Measurements from ENCODE around the gene KCNQ5.

KCNQ5 gene

GRCh38 chr6:72659754-72660153 lies 37.9 kb downstream of the KCNQ5 start:
- no peaks in the 10 kb centered on the region for H3K36me3 ChIP-seq (ENCODE audit: insufficient read depth, low read depth, low read length)
- no peaks in the 10 kb centered on the region for H3K4me1 ChIP-seq (ENCODE audit: insufficient read depth, low read length)
- no peaks in the 10 kb centered on the region for H3K27me3 ChIP-seq (ENCODE audit: insufficient read depth, low read length)
- no peak overlapping the region for H3K27ac ChIP-seq (ENCODE audit: low read length)
- no peak overlapping the region for H3K4me3 ChIP-seq (ENCODE audit: low read length)
- H3K9ac ChIP-seq (ENCODE audit: low read depth, low read length): no peak overlapping the region
- H3K9me3 ChIP-seq (ENCODE audit: insufficient read depth, low read depth, low read length): no peaks in the 10 kb centered on the region

GRCh38 chr6:72661411-72661810 lies 39.5 kb downstream of the KCNQ5 start:
- H3K9me3 ChIP-seq (ENCODE audit: insufficient read depth, low read depth, low read length): no peaks in the 10 kb centered on the region
- no peaks in the 10 kb centered on the region for H3K36me3 ChIP-seq (ENCODE audit: insufficient read depth, low read depth, low read length)
- no peaks in the 10 kb centered on the region for H3K4me1 ChIP-seq (ENCODE audit: insufficient read depth, low read length)
- no peak overlapping the region for H3K27ac ChIP-seq (ENCODE audit: low read length)
- no peaks in the 10 kb centered on the region for H3K27me3 ChIP-seq (ENCODE audit: insufficient read depth, low read length)
- H3K9ac ChIP-seq (ENCODE audit: low read depth, low read length): no peak overlapping the region
- no peak overlapping the region for H3K4me3 ChIP-seq (ENCODE audit: low read length)

GRCh38 chr6:72665599-72665998 lies 43.7 kb downstream of the KCNQ5 start:
- no peaks in the 10 kb centered on the region for H3K9me3 ChIP-seq (ENCODE audit: insufficient read depth, low read depth, low read length)
- H3K4me3 ChIP-seq (ENCODE audit: low read length): no peak overlapping the region
- H3K27me3 ChIP-seq (ENCODE audit: insufficient read depth, low read length): no peaks in the 10 kb centered on the region
- no peaks in the 10 kb centered on the region for H3K4me1 ChIP-seq (ENCODE audit: insufficient read depth, low read length)
- no peaks in the 10 kb centered on the region for H3K36me3 ChIP-seq (ENCODE audit: insufficient read depth, low read depth, low read length)
- no peak overlapping the region for H3K9ac ChIP-seq (ENCODE audit: low read depth, low read length)
- no peak overlapping the region for H3K27ac ChIP-seq (ENCODE audit: low read length)

- Histone ChIP-seq H3K36me3 (ENCODE audit: insufficient read depth, low read depth, low read length) (no peaks in the 10 kb centered on the region), H3K4me3 (ENCODE audit: low read length) (no peak overlapping the region), H3K27ac (ENCODE audit: low read length) (no peak overlapping the region), H3K27me3 (ENCODE audit: insufficient read depth, low read length) (no peaks in the 10 kb centered on the region), H3K4me1 (ENCODE audit: insufficient read depth, low read length) (no peaks in the 10 kb centered on the region), H3K9ac (ENCODE audit: low read depth, low read length) (no peak overlapping the region), H3K9me3 (ENCODE audit: insufficient read depth, low read depth, low read length) (no peaks in the 10 kb centered on the region)
Measured at GRCh38 chr6:72669324-72669723, 47.5 kb downstream of the KCNQ5 start.

- Histone ChIP-seq H3K27ac (ENCODE audit: low read length) (no peak overlapping the region), H3K9ac (ENCODE audit: low read depth, low read length) (no peak overlapping the region), H3K36me3 (ENCODE audit: insufficient read depth, low read depth, low read length) (no peaks in the 10 kb centered on the region), H3K4me3 (ENCODE audit: low read length) (no peak overlapping the region), H3K4me1 (ENCODE audit: insufficient read depth, low read length) (no peaks in the 10 kb centered on the region), H3K9me3 (ENCODE audit: insufficient read depth, low read depth, low read length) (no peaks in the 10 kb centered on the region), H3K27me3 (ENCODE audit: insufficient read depth, low read length) (no peaks in the 10 kb centered on the region)
Measured at GRCh38 chr6:72672906-72673305, 51.0 kb downstream of the KCNQ5 start.

- no peaks in the 10 kb centered on the region for H3K36me3 ChIP-seq (ENCODE audit: insufficient read depth, low read depth, low read length)
- H3K9ac ChIP-seq (ENCODE audit: low read depth, low read length): no peak overlapping the region
- no peaks in the 10 kb centered on the region for H3K9me3 ChIP-seq (ENCODE audit: insufficient read depth, low read depth, low read length)
- no peak overlapping the region for H3K27ac ChIP-seq (ENCODE audit: low read length)
- no peak overlapping the region for H3K4me3 ChIP-seq (ENCODE audit: low read length)
- no peaks in the 10 kb centered on the region for H3K27me3 ChIP-seq (ENCODE audit: insufficient read depth, low read length)
- H3K4me1 ChIP-seq (ENCODE audit: insufficient read depth, low read length): no peaks in the 10 kb centered on the region
Measured at GRCh38 chr6:72674842-72675241, 53.0 kb downstream of the KCNQ5 start.

- no peak overlapping the region for H3K4me3 ChIP-seq (ENCODE audit: low read length)
- H3K36me3 ChIP-seq (ENCODE audit: insufficient read depth, low read depth, low read length): no peaks in the 10 kb centered on the region
Measured at GRCh38 chr6:72675396-72675795, 53.5 kb downstream of the KCNQ5 start.

GRCh38 chr6:72676995-72677394 lies 55.1 kb downstream of the KCNQ5 start:
- no peak overlapping the region for H3K4me3 ChIP-seq (ENCODE audit: low read length)
- H3K36me3 ChIP-seq (ENCODE audit: insufficient read depth, low read depth, low read length): no peaks in the 10 kb centered on the region

More at GRCh38 chr6:72675396-72675795, 53.5 kb downstream of the KCNQ5 start:
- no peaks in the 10 kb centered on the region for H3K27me3 ChIP-seq (ENCODE audit: insufficient read depth, low read length)
- H3K4me1 ChIP-seq (ENCODE audit: insufficient read depth, low read length): no peaks in the 10 kb centered on the region
- H3K9ac ChIP-seq (ENCODE audit: low read depth, low read length): no peak overlapping the region
- no peaks in the 10 kb centered on the region for H3K9me3 ChIP-seq (ENCODE audit: insufficient read depth, low read depth, low read length)
- H3K27ac ChIP-seq (ENCODE audit: low read length): no peak overlapping the region

GRCh38 chr6:72677740-72678139 lies 55.9 kb downstream of the KCNQ5 start:
- Histone ChIP-seq H3K9me3 (ENCODE audit: insufficient read depth, low read depth, low read length) (no peaks in the 10 kb centered on the region), H3K4me3 (ENCODE audit: low read length) (no peak overlapping the region), H3K4me1 (ENCODE audit: insufficient read depth, low read length) (no peaks in the 10 kb centered on the region), H3K27me3 (ENCODE audit: insufficient read depth, low read length) (no peaks in the 10 kb centered on the region), H3K36me3 (ENCODE audit: insufficient read depth, low read depth, low read length) (no peaks in the 10 kb centered on the region), H3K27ac (ENCODE audit: low read length) (no peak overlapping the region), H3K9ac (ENCODE audit: low read depth, low read length) (no peak overlapping the region)

More at GRCh38 chr6:72676995-72677394, 55.1 kb downstream of the KCNQ5 start:
- H3K9me3 ChIP-seq (ENCODE audit: insufficient read depth, low read depth, low read length): no peaks in the 10 kb centered on the region
- H3K27me3 ChIP-seq (ENCODE audit: insufficient read depth, low read length): no peaks in the 10 kb centered on the region
- no peak overlapping the region for H3K27ac ChIP-seq (ENCODE audit: low read length)
- H3K4me1 ChIP-seq (ENCODE audit: insufficient read depth, low read length): no peaks in the 10 kb centered on the region
- no peak overlapping the region for H3K9ac ChIP-seq (ENCODE audit: low read depth, low read length)

GRCh38 chr6:72683797-72684196 lies 61.9 kb downstream of the KCNQ5 start:
- H3K4me3 ChIP-seq (ENCODE audit: low read length): no peak overlapping the region
- no peaks in the 10 kb centered on the region for H3K36me3 ChIP-seq (ENCODE audit: insufficient read depth, low read depth, low read length)
- no peaks in the 10 kb centered on the region for H3K27me3 ChIP-seq (ENCODE audit: insufficient read depth, low read length)
- no peak overlapping the region for H3K9ac ChIP-seq (ENCODE audit: low read depth, low read length)
- H3K9me3 ChIP-seq (ENCODE audit: insufficient read depth, low read depth, low read length): no peaks in the 10 kb centered on the region
- no peaks in the 10 kb centered on the region for H3K4me1 ChIP-seq (ENCODE audit: insufficient read depth, low read length)
- H3K27ac ChIP-seq (ENCODE audit: low read length): no peak overlapping the region

- H3K9ac ChIP-seq (ENCODE audit: low read depth, low read length): no peak overlapping the region
- H3K27me3 ChIP-seq (ENCODE audit: insufficient read depth, low read length): no peaks in the 10 kb centered on the region
- no peak overlapping the region for H3K27ac ChIP-seq (ENCODE audit: low read length)
- H3K36me3 ChIP-seq (ENCODE audit: insufficient read depth, low read depth, low read length): no peaks in the 10 kb centered on the region
- H3K4me3 ChIP-seq (ENCODE audit: low read length): no peak overlapping the region
- no peaks in the 10 kb centered on the region for H3K4me1 ChIP-seq (ENCODE audit: insufficient read depth, low read length)
- no peaks in the 10 kb centered on the region for H3K9me3 ChIP-seq (ENCODE audit: insufficient read depth, low read depth, low read length)
Measured at GRCh38 chr6:72689107-72689954, 67.5 kb downstream of the KCNQ5 start.

GRCh38 chr6:72691249-72691648 lies 69.4 kb downstream of the KCNQ5 start:
- no peaks in the 10 kb centered on the region for H3K4me1 ChIP-seq (ENCODE audit: insufficient read depth, low read length)
- H3K36me3 ChIP-seq (ENCODE audit: insufficient read depth, low read depth, low read length): no peaks in the 10 kb centered on the region
- H3K27ac ChIP-seq (ENCODE audit: low read length): no peak overlapping the region
- no peaks in the 10 kb centered on the region for H3K27me3 ChIP-seq (ENCODE audit: insufficient read depth, low read length)
- H3K9me3 ChIP-seq (ENCODE audit: insufficient read depth, low read depth, low read length): no peaks in the 10 kb centered on the region
- no peak overlapping the region for H3K9ac ChIP-seq (ENCODE audit: low read depth, low read length)
- H3K4me3 ChIP-seq (ENCODE audit: low read length): no peak overlapping the region

Measured in iPS-20b (cell line).